ENCODE measurements around the gene ZHX3.

DNA sequence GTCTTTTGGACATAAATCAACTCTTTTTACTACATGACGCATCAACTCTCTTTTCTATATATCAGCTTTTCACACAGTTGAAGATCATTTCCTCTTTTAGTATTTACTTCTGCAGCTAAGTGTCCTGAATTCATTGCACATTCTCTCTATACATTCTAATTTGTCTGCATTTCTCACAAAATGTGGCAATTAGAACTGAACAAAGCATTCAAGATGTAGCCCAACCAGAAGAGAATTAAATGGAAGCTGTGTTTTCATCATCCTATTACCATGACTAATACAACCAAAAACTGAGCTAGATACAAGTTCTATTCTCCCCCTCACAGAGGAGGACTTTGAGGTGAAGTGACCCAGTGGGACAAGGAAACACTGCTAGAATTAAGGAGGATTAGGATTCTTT lies 93.2 kb downstream of the ZHX3 start:
- TF ChIP-seq, protein P1, sequence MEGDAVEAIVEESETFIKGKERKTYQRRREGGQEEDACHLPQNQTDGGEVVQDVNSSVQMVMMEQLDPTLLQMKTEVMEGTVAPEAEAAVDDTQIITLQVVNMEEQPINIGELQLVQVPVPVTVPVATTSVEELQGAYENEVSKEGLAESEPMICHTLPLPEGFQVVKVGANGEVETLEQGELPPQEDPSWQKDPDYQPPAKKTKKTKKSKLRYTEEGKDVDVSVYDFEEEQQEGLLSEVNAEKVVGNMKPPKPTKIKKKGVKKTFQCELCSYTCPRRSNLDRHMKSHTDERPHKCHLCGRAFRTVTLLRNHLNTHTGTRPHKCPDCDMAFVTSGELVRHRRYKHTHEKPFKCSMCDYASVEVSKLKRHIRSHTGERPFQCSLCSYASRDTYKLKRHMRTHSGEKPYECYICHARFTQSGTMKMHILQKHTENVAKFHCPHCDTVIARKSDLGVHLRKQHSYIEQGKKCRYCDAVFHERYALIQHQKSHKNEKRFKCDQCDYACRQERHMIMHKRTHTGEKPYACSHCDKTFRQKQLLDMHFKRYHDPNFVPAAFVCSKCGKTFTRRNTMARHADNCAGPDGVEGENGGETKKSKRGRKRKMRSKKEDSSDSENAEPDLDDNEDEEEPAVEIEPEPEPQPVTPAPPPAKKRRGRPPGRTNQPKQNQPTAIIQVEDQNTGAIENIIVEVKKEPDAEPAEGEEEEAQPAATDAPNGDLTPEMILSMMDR (IDR thresholded peaks at IDR 0.05; ENCODE audit: insufficient read depth, low read length) = no peak
- TF ChIP-seq POLR2AphosphoS5 (IDR thresholded peaks at IDR 0.05; ENCODE audit: low read depth) = no peak
- TF ChIP-seq, protein P2, sequence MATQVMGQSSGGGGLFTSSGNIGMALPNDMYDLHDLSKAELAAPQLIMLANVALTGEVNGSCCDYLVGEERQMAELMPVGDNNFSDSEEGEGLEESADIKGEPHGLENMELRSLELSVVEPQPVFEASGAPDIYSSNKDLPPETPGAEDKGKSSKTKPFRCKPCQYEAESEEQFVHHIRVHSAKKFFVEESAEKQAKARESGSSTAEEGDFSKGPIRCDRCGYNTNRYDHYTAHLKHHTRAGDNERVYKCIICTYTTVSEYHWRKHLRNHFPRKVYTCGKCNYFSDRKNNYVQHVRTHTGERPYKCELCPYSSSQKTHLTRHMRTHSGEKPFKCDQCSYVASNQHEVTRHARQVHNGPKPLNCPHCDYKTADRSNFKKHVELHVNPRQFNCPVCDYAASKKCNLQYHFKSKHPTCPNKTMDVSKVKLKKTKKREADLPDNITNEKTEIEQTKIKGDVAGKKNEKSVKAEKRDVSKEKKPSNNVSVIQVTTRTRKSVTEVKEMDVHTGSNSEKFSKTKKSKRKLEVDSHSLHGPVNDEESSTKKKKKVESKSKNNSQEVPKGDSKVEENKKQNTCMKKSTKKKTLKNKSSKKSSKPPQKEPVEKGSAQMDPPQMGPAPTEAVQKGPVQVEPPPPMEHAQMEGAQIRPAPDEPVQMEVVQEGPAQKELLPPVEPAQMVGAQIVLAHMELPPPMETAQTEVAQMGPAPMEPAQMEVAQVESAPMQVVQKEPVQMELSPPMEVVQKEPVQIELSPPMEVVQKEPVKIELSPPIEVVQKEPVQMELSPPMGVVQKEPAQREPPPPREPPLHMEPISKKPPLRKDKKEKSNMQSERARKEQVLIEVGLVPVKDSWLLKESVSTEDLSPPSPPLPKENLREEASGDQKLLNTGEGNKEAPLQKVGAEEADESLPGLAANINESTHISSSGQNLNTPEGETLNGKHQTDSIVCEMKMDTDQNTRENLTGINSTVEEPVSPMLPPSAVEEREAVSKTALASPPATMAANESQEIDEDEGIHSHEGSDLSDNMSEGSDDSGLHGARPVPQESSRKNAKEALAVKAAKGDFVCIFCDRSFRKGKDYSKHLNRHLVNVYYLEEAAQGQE (IDR thresholded peaks at IDR 0.05; ENCODE audit: insufficient replicate concordance, low read depth) = no peak
- TF ChIP-seq SPI1 (IDR thresholded peaks at IDR 0.05; ENCODE audit: borderline replicate concordance, low read depth) = peak; percentile 31; the same call in 1 of the 2 replicates
